Fibroblast of lung (primary cell): ENCODE results near the gene CHST9.

Experiments
- EZH2 ChIP-seq: IDR thresholded peaks from 2 replicates; pipeline ENCODE4 v1.5.1; 2012; ENCODE audit warnings: low read length, control low read depth, mild to moderate bottlenecking; ENCODE audit errors: missing control alignments
- TF ChIP-seq, protein P1 (sequence below), 2 donors: IDR thresholded peaks in 1 of 2; conservative IDR thresholded peaks in 1 of 2; 1 replicate in 1 of 2; 2 replicates in 1 of 2; pipeline ENCODE4 v1.5.1; 2011 to 2012; ENCODE audit warnings: low read length in 2 of 2, control low read depth in 1 of 2, inconsistent platforms in 1 of 2, low read depth in 1 of 2, mild to moderate bottlenecking in 1 of 2

DNA sequence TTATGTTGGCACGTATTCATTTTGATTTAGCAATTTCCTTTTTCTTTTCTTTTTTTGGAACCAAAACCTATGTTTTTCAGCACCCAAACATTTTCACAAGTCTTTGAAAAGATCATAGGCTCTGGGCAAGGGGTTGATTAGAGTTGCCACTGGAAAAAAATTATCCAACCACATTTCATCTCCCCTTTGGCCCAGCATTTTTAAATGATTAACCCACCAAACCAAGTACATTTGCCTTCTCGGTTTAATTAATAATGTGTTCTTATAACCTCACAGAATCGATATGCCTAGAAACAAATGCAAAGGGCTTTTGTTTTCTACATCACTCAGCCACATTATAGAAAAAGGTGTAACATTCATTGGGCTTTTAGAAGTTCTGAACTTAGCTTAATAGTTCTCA lies 66.1 kb downstream of the CHST9 start:
- TF ChIP-seq, protein P1, sequence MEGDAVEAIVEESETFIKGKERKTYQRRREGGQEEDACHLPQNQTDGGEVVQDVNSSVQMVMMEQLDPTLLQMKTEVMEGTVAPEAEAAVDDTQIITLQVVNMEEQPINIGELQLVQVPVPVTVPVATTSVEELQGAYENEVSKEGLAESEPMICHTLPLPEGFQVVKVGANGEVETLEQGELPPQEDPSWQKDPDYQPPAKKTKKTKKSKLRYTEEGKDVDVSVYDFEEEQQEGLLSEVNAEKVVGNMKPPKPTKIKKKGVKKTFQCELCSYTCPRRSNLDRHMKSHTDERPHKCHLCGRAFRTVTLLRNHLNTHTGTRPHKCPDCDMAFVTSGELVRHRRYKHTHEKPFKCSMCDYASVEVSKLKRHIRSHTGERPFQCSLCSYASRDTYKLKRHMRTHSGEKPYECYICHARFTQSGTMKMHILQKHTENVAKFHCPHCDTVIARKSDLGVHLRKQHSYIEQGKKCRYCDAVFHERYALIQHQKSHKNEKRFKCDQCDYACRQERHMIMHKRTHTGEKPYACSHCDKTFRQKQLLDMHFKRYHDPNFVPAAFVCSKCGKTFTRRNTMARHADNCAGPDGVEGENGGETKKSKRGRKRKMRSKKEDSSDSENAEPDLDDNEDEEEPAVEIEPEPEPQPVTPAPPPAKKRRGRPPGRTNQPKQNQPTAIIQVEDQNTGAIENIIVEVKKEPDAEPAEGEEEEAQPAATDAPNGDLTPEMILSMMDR (conservative IDR thresholded peaks at IDR 0.05 in 1 of 2, IDR thresholded peaks at IDR 0.05 in 1 of 2; ENCODE audit: low read depth in 1 of 2, low read length in 2 of 2): no peak
- TF ChIP-seq EZH2: no peak
